Small intestine (tissue), 7 donors: ENCODE measurements around the gene TAF11L11. TPM values are rescaled to one million over a fixed set of nuclear protein-coding genes. Genes with fewer than 3 reads are reported as not detected.
"Not testable (repeated sequence)": the region's sequence is repeated elsewhere in the genome, so short reads cannot be mapped to it uniquely, and the experiment has no call there.

ENCODE experiments used
- DNase-seq, 2 donors: peaks; one replicate each; pipeline versions ENCODE4 v3.0.0 to v3.0.0-alpha.2; 2013
- FAIRE-seq: peaks from 2 replicates; lab custom pipeline; 2012; peaks lifted over from hg19 to GRCh38; lab: Jason Lieb, UNC
- H3K27ac ChIP-seq, 3 donors: one replicate each; pipeline ENCODE4 v1.5.1; 2013; ENCODE audit warnings: low read length in 2 of 3, mild to moderate bottlenecking in 2 of 3, control low read depth in 1 of 3, inconsistent platforms in 1 of 3, low read depth in 1 of 3, moderate library complexity in 1 of 3
- H3K27me3 ChIP-seq, 3 donors: one replicate each; pipeline ENCODE4 v1.6.1; 2013; ENCODE audit warnings: low read length in 3 of 3, inconsistent platforms in 1 of 3; ENCODE audit not compliant: control insufficient read depth in 3 of 3, insufficient read depth in 3 of 3
- H3K36me3 ChIP-seq, 3 donors: one replicate each; pipeline ENCODE4 v1.6.1; 2013; ENCODE audit warnings: low read length in 3 of 3, inconsistent platforms in 1 of 3, low read depth in 1 of 3, mild to moderate bottlenecking in 1 of 3, moderate library complexity in 1 of 3; ENCODE audit not compliant: control insufficient read depth in 3 of 3, insufficient read depth in 2 of 3
- H3K4me1 ChIP-seq, 3 donors: one replicate each; pipeline ENCODE4 v1.6.1; 2013; ENCODE audit warnings: low read length in 2 of 3, inconsistent platforms in 1 of 3, low read depth in 1 of 3, mild to moderate bottlenecking in 1 of 3, moderate library complexity in 1 of 3; ENCODE audit not compliant: control insufficient read depth in 3 of 3, insufficient read depth in 2 of 3
- H3K4me3 ChIP-seq, 3 donors: one replicate each; pipeline ENCODE4 v1.5.1; 2013; ENCODE audit warnings: low read length in 3 of 3, control low read depth in 1 of 3, inconsistent platforms in 1 of 3, low read depth in 1 of 3, mild to moderate bottlenecking in 1 of 3, moderate library complexity in 1 of 3
- H3K9me3 ChIP-seq, 2 donors: one replicate each; pipeline ENCODE4 v1.6.1; 2013; ENCODE audit warnings: low read depth in 1 of 2, low read length in 1 of 2; ENCODE audit not compliant: control insufficient read depth in 2 of 2, insufficient read depth in 1 of 2
- WGBS, 3 donors: extraction: QIAGEN DNeasy Blood & Tissue Kit; methylation state at CpG; one replicate each; pipeline ENCODE4 v1.1.7; 2013; 5-methylcytosine and 5-hydroxymethylcytosine counted together
- polyA plus RNA-seq, 4 donors: library from polyadenylated mRNA; stranded (reverse) in 3 of 4; unstranded in 1 of 4; fragments of 200-250 nt in 3 of 4; fragments of 120-200 nt in 1 of 4; gene quantifications; one replicate each; pipeline versions ENCODE4 v1.2.1 to v1.2.3, GENCODE V29; 2013
- donor health status: healthy with polysubstance abuse.
- donor health status: control.
- donor health status: control.
- donor health status: Bipolar disorder and iron deficiency.
- donor health status: healthy.

The TAF11L11 gene
- polyA plus RNA-seq, 4 donors, result not detected

GRCh38 chr5:17614872-17615605 lies 11.1 kb downstream of the TAF11L11 start:
- 86 to 87% (median 87%) methylated on average over 17 of the region's 17 CpGs for WGBS, 3 donors
- Histone ChIP-seq H3K4me1 (no peaks in the 10 kb centered on the region), H3K27ac (no peak overlapping the region), H3K36me3 (no peaks in the 10 kb centered on the region), H3K27me3 (no peaks in the 10 kb centered on the region), H3K9me3 (peaks cover 0 to 10% of the 10 kb centered on the region in 2 donors), H3K4me3 (no peak overlapping the region)
- FAIRE-seq (no peak), DNase-seq (no peak)

- no peaks in the 10 kb centered on the region for H3K4me1 ChIP-seq
- no peak for FAIRE-seq
- 83 to 100% (median 89%) methylated on average over 1 to 3 of the region's 3 CpGs for WGBS, 3 donors
Observed at GRCh38 chr5:17619354-17619753, 15.4 kb downstream of the TAF11L11 start.

GRCh38 chr5:17620627-17621026 lies 16.6 kb downstream of the TAF11L11 start:
- no peak for DNase-seq
- no peak for FAIRE-seq

More at GRCh38 chr5:17619354-17619753, 15.4 kb downstream of the TAF11L11 start:
- no peak for DNase-seq
- H3K27me3 ChIP-seq, result no peaks in the 10 kb centered on the region
- no peak overlapping the region for H3K4me3 ChIP-seq
- H3K9me3 ChIP-seq, result peaks cover 0 to 14% of the 10 kb centered on the region in 2 donors
- H3K27ac ChIP-seq, result no peak overlapping the region
- H3K36me3 ChIP-seq, result no peaks in the 10 kb centered on the region

GRCh38 chr5:17625686-17626085 lies 21.7 kb downstream of the TAF11L11 start:
- no peaks in the 10 kb centered on the region for H3K4me1 ChIP-seq
- DNase-seq (no peak), FAIRE-seq (no peak)
- no peak overlapping the region for H3K27ac ChIP-seq
- 82 to 92% (median 90%) methylated on average over 11 of the region's 11 CpGs for whole genome bisulfite sequencing, 3 donors
- H3K9me3 ChIP-seq, result peaks cover 0 to 3% of the 10 kb centered on the region in 2 donors
- H3K4me3 ChIP-seq, result no peak overlapping the region
- no peaks in the 10 kb centered on the region for H3K36me3 ChIP-seq
- no peaks in the 10 kb centered on the region for H3K27me3 ChIP-seq

More at GRCh38 chr5:17620627-17621026, 16.6 kb downstream of the TAF11L11 start:
- WGBS, 3 donors, result 81 to 86% (median 86%) methylated on average over 15 to 17 of the region's 17 CpGs
- H3K9me3 ChIP-seq, result peaks cover 0 to 10% of the 10 kb centered on the region in 2 donors
- no peak overlapping the region for H3K4me3 ChIP-seq
- H3K36me3 ChIP-seq, result no peaks in the 10 kb centered on the region
- H3K4me1 ChIP-seq, result no peaks in the 10 kb centered on the region
- H3K27me3 ChIP-seq, result no peaks in the 10 kb centered on the region
- no peak overlapping the region for H3K27ac ChIP-seq

DNA sequence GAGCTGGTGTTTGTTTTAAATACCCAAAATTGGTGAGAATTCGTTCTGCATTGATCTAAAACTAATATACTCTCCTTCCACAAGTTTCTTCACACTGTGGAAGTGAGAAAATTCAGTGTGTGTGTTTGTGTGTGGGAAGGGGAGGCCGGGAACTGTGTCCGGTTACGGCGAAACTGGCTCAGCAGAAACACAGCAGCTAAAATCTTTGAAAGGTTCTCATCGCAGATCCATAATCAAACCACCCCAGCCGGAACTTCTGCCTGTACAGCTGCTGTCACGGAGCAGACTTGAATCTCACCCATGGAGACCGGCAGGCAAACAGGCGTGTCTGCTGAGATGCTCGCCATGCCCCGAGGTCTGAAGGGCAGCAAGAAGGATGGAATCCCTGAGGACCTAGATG lies 27.8 kb downstream of the TAF11L11 start, which contains the start of gene TAF11L13:
Gene TAF11L13, plus strand, starts transcription at position 301 of the 400 bp plus-strand sequence.
- DNase-seq, H3K9me3 ChIP-seq, H3K36me3 ChIP-seq, H3K4me3 ChIP-seq, FAIRE-seq, H3K27ac ChIP-seq, H3K27me3 ChIP-seq, H3K4me1 ChIP-seq: not testable (repeated sequence)
- WGBS, 3 donors, result 65 to 83% (median 77%) methylated on average over 4 to 9 of the region's 12 CpGs

DNA sequence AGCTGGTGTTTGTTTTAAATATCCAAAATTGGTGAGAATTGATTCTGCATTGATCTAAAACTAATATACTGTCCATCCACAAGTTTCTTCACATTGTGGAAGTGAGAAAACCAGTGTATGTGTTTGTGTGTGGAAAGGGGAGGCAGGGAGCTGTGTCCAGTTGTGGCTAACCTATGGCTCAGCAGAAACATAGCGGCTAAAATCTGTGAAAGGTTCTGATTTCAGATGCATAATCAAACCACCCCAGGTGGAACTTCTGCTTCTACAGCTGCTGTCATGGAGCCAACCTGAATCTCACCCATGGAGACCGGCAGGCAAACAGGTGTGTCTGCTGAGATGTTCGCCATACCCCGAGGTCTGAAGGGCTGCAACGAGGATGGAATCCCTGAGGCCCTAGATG lies 30.2 kb downstream of the TAF11L11 start, which contains the start of gene TAF11L14:
Gene TAF11L14, plus strand, starts transcription at position 301 of the 400 bp plus-strand sequence.
- H3K9me3 ChIP-seq, result peaks cover 0 to 8% of the 10 kb centered on the region in 2 donors
- H3K4me3 ChIP-seq, result no peak within 1 kb of the TSS
- no peak within 1 kb of the TSS for H3K27ac ChIP-seq
- H3K27me3 ChIP-seq, result no peaks in the 10 kb centered on the region
- H3K4me1 ChIP-seq, result no peaks in the 10 kb centered on the region
- no peak for DNase-seq
- 77 to 86% (median 85%) methylated on average over 5 of the region's 5 CpGs for WGBS, 3 donors
- FAIRE-seq, result no peak
- H3K36me3 ChIP-seq, result no peaks in the 10 kb centered on the region

GRCh38 chr5:17649232-17649631 lies 45.2 kb downstream of the TAF11L11 start:
- H3K4me3 ChIP-seq, FAIRE-seq, H3K36me3 ChIP-seq, DNase-seq, H3K4me1 ChIP-seq, H3K27ac ChIP-seq, H3K27me3 ChIP-seq: not testable (repeated sequence)
- peaks cover 0 to 11% of the 10 kb centered on the region in 2 donors for H3K9me3 ChIP-seq
- 90 to 95% (median 95%) methylated on average over 10 of the region's 10 CpGs for WGBS, 3 donors

- not testable (repeated sequence) for DNase-seq, FAIRE-seq, H3K4me3 ChIP-seq, H3K27ac ChIP-seq, H3K36me3 ChIP-seq, H3K27me3 ChIP-seq, H3K4me1 ChIP-seq, H3K9me3 ChIP-seq
- 96 to 97% (median 96%) methylated on average over 27 to 32 of the region's 32 CpGs for WGBS, 3 donors
Observed at GRCh38 chr5:17655201-17655759, 51.3 kb downstream of the TAF11L11 start.
